Head of caudate nucleus (tissue), 42 donors: ENCODE data around the gene TMA16.
"Not testable (repeated sequence)": the region's sequence is repeated elsewhere in the genome, so short reads cannot be mapped to it uniquely, and the experiment has no call there.

ENCODE experiments used
- DNase-seq, 42 donors: peaks; one replicate each; pipeline versions ENCODE4 v3.0.0 to v3.0.0-alpha.2; 2020 to 2021; ENCODE audit warnings: mixed read lengths in 7 of 42
- intact Hi-C: fragments of 100-400 bp; cut with DNase I; formaldehyde crosslinking; loops from one replicate; pipeline ENCODE4 v1.15.0; 2022

TMA16 gene

DNA sequence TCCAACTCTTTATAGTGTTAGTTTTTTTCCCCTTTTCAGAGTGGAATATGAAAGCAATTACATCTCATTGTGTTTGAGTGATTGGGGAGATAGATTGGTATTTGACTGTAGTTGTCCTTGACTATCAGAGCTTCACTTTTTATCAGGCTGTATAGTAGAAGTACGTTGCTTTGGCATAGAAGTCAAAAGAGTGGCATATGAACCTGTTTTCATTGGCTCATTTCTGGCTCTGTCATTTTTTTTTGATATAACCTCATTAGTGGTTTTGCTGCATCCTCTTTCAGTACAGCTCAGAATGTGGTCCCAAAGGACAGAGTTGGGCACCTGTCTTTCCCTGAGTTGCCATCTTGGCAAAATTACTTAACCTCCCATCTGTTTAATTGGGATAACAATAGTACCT, 1.4 kb downstream of the TMA16 start:
- DNase-seq, result no peak
- intact Hi-C loops, result no loop called here

- intact Hi-C loops, result no loop called here
- no peak for DNase-seq
Measured at GRCh38 chr4:163500586-163500985, 6.1 kb downstream of the TMA16 start.

DNA sequence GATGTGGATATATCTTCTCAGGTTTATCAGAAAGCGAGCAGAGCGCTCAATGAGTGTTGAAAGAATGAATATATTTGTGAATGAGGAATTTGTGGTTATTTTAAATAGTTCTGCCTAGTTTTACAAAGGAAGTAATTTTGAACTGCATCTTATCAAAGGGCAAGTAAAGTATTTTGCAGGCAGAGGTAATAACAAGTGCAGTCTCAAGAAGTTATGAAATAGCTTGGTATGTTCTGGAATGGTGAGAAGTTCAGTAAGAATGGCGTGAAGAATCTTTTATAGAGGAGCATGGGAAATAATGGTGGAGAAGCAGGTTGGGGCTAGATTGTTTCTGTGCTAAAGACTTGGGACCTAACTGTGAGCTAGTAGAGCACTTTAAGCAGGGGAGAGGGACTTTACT, 10.9 kb downstream of the TMA16 start:
- intact Hi-C loops, result no loop called here
- DNase-seq, result no peak

- intact Hi-C loops, result no loop called here
- DNase-seq, result peak; percentile 17 to 89 (median 62)
Measured at GRCh38 chr4:163515198-163515597, 20.7 kb downstream of the TMA16 start.

- no peak for DNase-seq
- intact Hi-C loops, result no loop called here
Measured at GRCh38 chr4:163523791-163524365, 29.4 kb downstream of the TMA16 start.

DNA sequence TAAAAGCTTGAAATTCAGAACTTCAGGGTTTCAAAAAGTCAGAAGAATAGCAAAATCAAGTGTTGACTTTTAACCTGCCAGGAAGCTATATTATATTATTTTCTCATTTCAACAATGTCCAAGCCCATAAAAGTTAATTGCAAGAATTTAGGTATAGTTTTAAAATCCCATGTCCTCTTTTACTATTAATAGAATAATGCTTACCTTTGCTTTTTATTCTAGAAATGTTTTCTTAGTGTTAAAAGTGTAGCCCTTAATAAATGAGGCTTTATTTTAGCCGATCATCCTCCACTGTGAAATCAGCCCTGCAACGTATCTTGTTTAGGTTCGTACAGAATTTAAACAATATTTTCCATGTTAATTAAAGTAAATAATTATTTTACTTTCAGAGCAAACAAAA, 31.5 kb downstream of the TMA16 start:
- intact Hi-C loops, result no loop called here
- DNase-seq, result no peak

- no peak for DNase-seq
- intact Hi-C loops, result no loop called here
Measured at GRCh38 chr4:163527172-163527571, 32.7 kb downstream of the TMA16 start.

GRCh38 chr4:163528653-163529052, 34.2 kb downstream of the TMA16 start:
- no peak for DNase-seq
- intact Hi-C loops, result no loop called here

DNA sequence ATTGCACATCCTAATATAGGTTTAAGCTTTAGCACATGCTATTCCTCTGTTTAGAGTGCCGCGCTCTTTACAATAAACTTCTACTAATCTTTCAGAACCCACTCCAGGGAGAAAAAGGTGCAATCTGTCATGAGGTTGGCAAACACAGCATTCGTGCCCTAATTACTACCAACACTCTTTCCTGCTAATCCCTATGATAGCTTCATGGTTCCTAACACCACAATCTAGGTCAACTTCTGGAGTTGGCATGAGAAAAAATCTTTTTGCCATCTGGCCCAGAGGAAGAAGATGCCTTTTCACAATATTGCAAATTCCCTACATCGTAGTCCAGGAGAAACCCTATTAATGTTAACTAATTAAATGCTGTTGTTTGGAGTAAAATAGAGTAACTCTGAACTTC, 39.6 kb downstream of the TMA16 start:
- intact Hi-C loops, result no loop called here
- no peak for DNase-seq

DNA sequence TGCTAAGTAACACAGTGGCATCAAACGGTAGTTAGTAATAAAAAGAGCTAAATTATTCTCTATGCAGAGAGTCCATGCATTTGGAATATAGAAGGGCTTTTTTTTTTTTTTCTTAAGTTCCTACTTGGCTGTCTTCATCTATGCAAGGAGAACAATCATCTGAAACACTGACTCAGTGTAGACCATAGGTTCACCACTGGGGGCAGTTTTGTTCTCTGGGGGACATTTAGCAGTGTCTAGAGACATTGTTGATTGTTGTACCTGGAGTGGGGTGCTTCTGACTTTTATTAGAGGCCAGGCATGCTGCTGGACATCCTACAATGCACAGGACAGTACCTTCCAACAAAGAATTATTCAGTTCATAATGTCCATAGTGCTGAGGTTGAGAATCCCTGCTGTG, 41.2 kb downstream of the TMA16 start:
- intact Hi-C loops, result no loop called here
- no peak for DNase-seq

DNA sequence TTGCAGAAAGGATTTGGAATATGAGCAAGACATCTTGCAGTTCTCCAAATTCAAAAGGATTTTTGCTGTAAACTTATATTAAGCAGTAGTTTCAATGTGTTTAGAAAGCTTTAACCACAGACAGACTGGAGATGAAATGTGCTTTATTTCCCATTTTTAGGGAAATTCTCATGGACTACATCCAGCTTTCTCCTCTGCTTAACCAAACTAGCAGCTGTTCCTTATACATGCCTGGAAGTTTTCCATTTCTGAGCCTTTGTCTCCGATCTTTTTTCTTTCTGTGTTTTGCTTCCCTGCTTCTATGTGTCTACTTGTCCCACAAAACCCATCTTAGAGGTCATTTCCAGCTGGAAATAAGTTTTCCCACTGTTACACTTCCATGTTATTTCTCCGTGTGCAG, 41.6 kb downstream of the TMA16 start:
- intact Hi-C loops, result no loop called here
- no peak for DNase-seq

- intact Hi-C loops, result no loop called here
- DNase-seq, result no peak
Measured at GRCh38 chr4:163537114-163537513, 42.6 kb downstream of the TMA16 start.

GRCh38 chr4:163538820-163539219, 44.3 kb downstream of the TMA16 start:
- DNase-seq, intact Hi-C loops: not testable (repeated sequence)

DNA sequence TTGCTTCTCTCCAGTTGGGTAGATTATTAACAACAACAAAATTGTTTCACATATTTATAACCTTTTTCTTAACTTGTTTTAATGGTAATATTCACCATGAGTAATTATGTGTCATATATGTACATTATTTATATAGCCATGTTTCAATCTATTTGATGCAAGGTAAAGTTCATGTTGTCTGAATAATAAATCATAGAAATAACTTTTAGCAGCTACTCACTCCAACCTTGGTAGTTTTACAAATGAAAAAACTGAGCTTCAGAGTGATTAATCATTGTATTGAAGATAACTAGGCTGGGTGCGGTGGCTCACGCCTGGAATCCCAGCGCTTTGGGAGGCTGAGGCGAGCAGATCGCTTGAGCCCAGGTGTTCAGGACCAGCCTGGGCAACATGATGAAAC, 46.0 kb downstream of the TMA16 start:
- intact Hi-C loops, result loop anchor here (10.0 kb wide), 1 partner anchor 1046 kb away; no protein-coding TSS in a partner anchor
- DNase-seq, result no peak

- intact Hi-C loops, result loop anchor here (10.0 kb wide), 1 partner anchor 1046 kb away; no protein-coding TSS in a partner anchor
- DNase-seq, result no peak
Measured at GRCh38 chr4:163540977-163541376, 46.5 kb downstream of the TMA16 start.

GRCh38 chr4:163542275-163542674, 47.8 kb downstream of the TMA16 start:
- intact Hi-C loops, result loop anchor here (10.0 kb wide), 1 partner anchor 1047 kb away; no protein-coding TSS in a partner anchor
- DNase-seq, result no peak

- intact Hi-C loops, result loop anchor here (2.0 to 10.0 kb wide), 2 partner anchors 58 to 1050 kb away; no protein-coding TSS in a partner anchor
- peak; percentile 36 to 86 (median 69) for DNase-seq
Measured at GRCh38 chr4:163544407-163545038, 50.0 kb downstream of the TMA16 start.

GRCh38 chr4:163548481-163549243, 54.2 kb downstream of the TMA16 start:
- intact Hi-C loops, result loop anchor here (10.0 kb wide), 1 partner anchor 1054 kb away; no protein-coding TSS in a partner anchor
- peak in 12 of 42 donors; percentile 17 to 64 (median 38) for DNase-seq

DNA sequence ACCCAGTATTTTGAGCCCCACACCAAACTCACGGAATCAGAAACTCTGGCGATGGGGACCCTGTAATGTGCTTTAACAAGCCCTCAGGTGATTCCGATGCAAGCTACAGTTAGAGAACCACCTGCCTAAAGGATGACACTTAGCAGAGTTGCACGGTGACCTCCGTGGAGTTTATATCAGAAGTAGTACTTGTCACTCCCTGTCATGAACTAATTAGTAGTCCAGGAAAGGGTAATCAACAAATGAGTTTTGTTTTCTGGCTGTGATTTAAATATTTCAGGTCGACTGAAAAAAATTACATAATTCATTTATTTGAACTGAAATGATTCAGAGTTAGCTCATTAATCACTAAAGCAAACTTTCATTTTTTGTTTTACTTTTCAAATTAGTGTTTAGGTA, 56.4 kb downstream of the TMA16 start:
- intact Hi-C loops, result loop anchor here (5.0 to 10.0 kb wide), 4 partner anchors 204 to 1196 kb away; a partner anchor contains a TSS
- no peak for DNase-seq

- DNase-seq, result no peak
- intact Hi-C loops, result loop anchor here (5.0 to 10.0 kb wide), 4 partner anchors 202 to 1194 kb away; a partner anchor contains a TSS
Measured at GRCh38 chr4:163553146-163553545, 58.7 kb downstream of the TMA16 start.
